PFSK-1 (cell line): ENCODE measurements around the gene REXO4.

Experiments
- FOXP2 ChIP-seq: optimal IDR thresholded peaks from 2 replicates; pipeline ENCODE3; 2011; ENCODE audit warnings: borderline replicate concordance, control low read depth, inconsistent platforms; ENCODE audit not compliant: insufficient read depth; ENCODE audit errors: extremely low read length, extremely low read depth
- POLR2AphosphoS5 ChIP-seq: IDR thresholded peaks from 2 replicates; pipeline ENCODE4 v1.6.1; 2012; ENCODE audit warnings: low read depth, mild to moderate bottlenecking, control low read depth, low read length, moderate library complexity
- REST ChIP-seq, 2 experiments: IDR thresholded peaks; 2 replicates each; pipeline versions ENCODE4 v1.6.1 to v1.8.0; 2011 to 2012; ENCODE audit warnings: low read depth in 2 of 2, low read length in 2 of 2, control low read depth in 1 of 2, inconsistent platforms in 1 of 2, mild to moderate bottlenecking in 1 of 2, moderate library complexity in 1 of 2; ENCODE audit not compliant: insufficient read depth in 1 of 2
- SIN3A ChIP-seq: IDR thresholded peaks from 2 replicates; pipeline ENCODE4 v1.6.1; 2012; ENCODE audit warnings: mild to moderate bottlenecking, low read length, moderate library complexity, borderline replicate concordance; ENCODE audit not compliant: insufficient read depth
- TAF1 ChIP-seq: IDR thresholded peaks from 2 replicates; pipeline ENCODE4 v1.6.1; 2012; ENCODE audit warnings: low read length, control low read depth, borderline replicate concordance; ENCODE audit not compliant: insufficient read depth

Gene REXO4

GRCh38 chr9:133426011-133426410, 8.2 kb upstream of the REXO4 start:
- TF ChIP-seq REST (IDR thresholded peaks at IDR 0.05; ENCODE audit: insufficient read depth in 1 of 2, low read depth in 2 of 2, low read length in 2 of 2) (no peak), TAF1 (no peak)

GRCh38 chr9:133425049-133425632, 7.3 kb upstream of the REXO4 start:
- TF ChIP-seq POLR2AphosphoS5 (no peak), TAF1 (no peak), FOXP2 (no peak), REST (IDR thresholded peaks at IDR 0.05; ENCODE audit: insufficient read depth in 1 of 2, low read depth in 2 of 2, low read length in 2 of 2) (no peak), SIN3A (no peak)

- TF ChIP-seq TAF1 (no peak), FOXP2 (no peak), REST (IDR thresholded peaks at IDR 0.05; ENCODE audit: insufficient read depth in 1 of 2, low read depth in 2 of 2, low read length in 2 of 2) (no peak), POLR2AphosphoS5 (no peak), SIN3A (no peak)
These were observed 6.4 kb upstream of the REXO4 start for GRCh38 chr9:133424187-133424586.

- TF ChIP-seq SIN3A: no peak
- no peak for TF ChIP-seq TAF1
- TF ChIP-seq FOXP2: no peak
- no peak for TF ChIP-seq REST (IDR thresholded peaks at IDR 0.05; ENCODE audit: insufficient read depth in 1 of 2, low read depth in 2 of 2, low read length in 2 of 2)
- TF ChIP-seq POLR2AphosphoS5: no peak
These were observed 5.4 kb upstream of the REXO4 start for GRCh38 chr9:133423216-133423615.
